ENCODE measurements around the gene NDEL1.

The NDEL1 gene

DNA sequence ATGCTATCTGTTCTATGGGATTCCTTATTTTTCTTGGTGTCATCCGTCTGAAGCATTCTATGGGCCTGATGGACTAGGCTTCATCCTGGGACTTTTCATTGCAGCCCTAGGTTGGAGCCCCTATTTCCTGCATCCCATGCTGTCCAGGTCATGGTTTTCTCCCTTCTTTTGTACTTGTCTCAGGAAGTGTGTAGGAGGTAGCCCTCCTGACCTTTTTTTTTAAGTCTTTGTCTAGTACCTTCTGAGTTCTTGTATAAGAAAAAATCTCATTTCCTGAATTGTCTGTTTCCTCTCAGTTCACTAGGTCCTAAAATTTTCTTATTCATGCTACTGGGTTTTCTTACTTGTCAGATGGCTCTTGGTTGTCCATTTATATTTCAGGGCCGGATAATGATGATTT lies 6.0 kb downstream of the NDEL1 start:
- H3K27me3 ChIP-seq (ENCODE audit: low read depth, low read length) = no peaks in the 10 kb centered on the region
- H3K4me1 ChIP-seq (ENCODE audit: low read length) = peaks cover 5% of the 10 kb centered on the region; the same call in 1 of the 2 replicates
- no peak overlapping the region for H2AFZ ChIP-seq (ENCODE audit: low read depth, low read length)
- TF ChIP-seq, protein P1, sequence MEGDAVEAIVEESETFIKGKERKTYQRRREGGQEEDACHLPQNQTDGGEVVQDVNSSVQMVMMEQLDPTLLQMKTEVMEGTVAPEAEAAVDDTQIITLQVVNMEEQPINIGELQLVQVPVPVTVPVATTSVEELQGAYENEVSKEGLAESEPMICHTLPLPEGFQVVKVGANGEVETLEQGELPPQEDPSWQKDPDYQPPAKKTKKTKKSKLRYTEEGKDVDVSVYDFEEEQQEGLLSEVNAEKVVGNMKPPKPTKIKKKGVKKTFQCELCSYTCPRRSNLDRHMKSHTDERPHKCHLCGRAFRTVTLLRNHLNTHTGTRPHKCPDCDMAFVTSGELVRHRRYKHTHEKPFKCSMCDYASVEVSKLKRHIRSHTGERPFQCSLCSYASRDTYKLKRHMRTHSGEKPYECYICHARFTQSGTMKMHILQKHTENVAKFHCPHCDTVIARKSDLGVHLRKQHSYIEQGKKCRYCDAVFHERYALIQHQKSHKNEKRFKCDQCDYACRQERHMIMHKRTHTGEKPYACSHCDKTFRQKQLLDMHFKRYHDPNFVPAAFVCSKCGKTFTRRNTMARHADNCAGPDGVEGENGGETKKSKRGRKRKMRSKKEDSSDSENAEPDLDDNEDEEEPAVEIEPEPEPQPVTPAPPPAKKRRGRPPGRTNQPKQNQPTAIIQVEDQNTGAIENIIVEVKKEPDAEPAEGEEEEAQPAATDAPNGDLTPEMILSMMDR (IDR thresholded peaks at IDR 0.05; ENCODE audit: low read depth, low read length) = no peak
- no peak for TF ChIP-seq EZH2phosphoT487 (IDR thresholded peaks at IDR 0.05; ENCODE audit: low read depth)
- H3K9ac ChIP-seq (ENCODE audit: low read length) = no peak overlapping the region
- no peak overlapping the region for H3K4me3 ChIP-seq (ENCODE audit: low read length)
- H3K27ac ChIP-seq (ENCODE audit: low read length) = no peak overlapping the region
- H3K36me3 ChIP-seq (replicated peaks; ENCODE audit: low read depth, low read length) = peaks cover 5% of the 10 kb centered on the region
- H4K20me1 ChIP-seq (ENCODE audit: insufficient read depth, low read length) = peaks cover 32% of the 10 kb centered on the region
- peaks cover 54% of the 10 kb centered on the region for H3K79me2 ChIP-seq (ENCODE audit: low read length)
- no peaks in the 10 kb centered on the region for H3K9me3 ChIP-seq (ENCODE audit: insufficient read depth, low read length)
- H3K4me2 ChIP-seq (ENCODE audit: low read length) = no peak overlapping the region

DNA sequence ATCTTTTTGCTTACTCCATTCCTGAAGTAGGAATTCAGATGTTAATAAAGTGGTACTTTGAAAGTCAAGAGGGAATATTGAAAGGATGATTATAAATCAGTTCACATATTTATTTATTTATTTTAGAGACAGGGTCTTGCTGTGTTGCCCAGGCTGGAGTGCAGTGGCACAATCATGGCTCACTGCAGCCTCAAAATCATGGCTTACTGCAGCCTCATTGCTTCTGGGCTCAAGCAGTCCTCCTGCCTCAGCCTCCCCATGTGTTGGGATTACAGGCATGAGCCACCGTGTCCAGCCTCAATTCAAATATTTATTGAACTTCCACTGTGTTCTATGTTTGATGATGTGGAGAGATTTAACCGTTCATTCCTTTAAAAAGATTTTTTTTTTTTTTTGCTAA lies 6.6 kb downstream of the NDEL1 start:
- Histone ChIP-seq H3K79me2 (ENCODE audit: low read length) (peaks cover 48% of the 10 kb centered on the region), H3K4me1 (ENCODE audit: low read length) (peaks cover 3% of the 10 kb centered on the region; the same call in 1 of the 2 replicates), H3K4me3 (ENCODE audit: low read length) (no peak overlapping the region), H3K27ac (ENCODE audit: low read length) (no peak overlapping the region), H3K9me3 (ENCODE audit: insufficient read depth, low read length) (no peaks in the 10 kb centered on the region), H3K36me3 (replicated peaks; ENCODE audit: low read depth, low read length) (peaks cover 5% of the 10 kb centered on the region), H3K9ac (ENCODE audit: low read length) (no peak overlapping the region), H3K4me2 (ENCODE audit: low read length) (no peak overlapping the region), H4K20me1 (ENCODE audit: insufficient read depth, low read length) (peaks cover 30% of the 10 kb centered on the region), H3K27me3 (ENCODE audit: low read depth, low read length) (no peaks in the 10 kb centered on the region), H2AFZ (ENCODE audit: low read depth, low read length) (no peak overlapping the region)
- no peak for TF ChIP-seq EZH2phosphoT487 (IDR thresholded peaks at IDR 0.05; ENCODE audit: low read depth)
- TF ChIP-seq, protein P1 (IDR thresholded peaks at IDR 0.05; ENCODE audit: low read depth, low read length) = no peak

DNA sequence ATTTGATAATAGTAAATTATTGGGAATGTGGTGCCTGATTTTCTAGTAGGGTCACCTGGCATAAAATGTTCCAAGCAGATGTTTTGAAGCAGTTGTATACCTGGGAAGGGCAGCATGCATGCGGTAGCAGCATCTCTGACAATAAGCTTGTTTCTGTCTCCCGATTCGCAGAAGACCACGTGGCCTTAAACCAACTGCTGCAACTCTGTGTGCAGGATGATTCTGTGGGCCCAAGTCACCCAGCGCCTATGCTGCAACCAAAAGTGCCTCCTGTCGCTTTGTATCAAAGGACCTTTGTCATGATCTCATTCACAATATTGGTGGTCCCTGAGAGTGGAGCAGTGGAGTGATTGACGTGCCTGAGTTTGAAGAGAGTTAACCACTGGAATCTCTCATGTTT lies 8.1 kb downstream of the NDEL1 start:
- H3K27ac ChIP-seq (ENCODE audit: low read length) = no peak overlapping the region
- H2AFZ ChIP-seq (ENCODE audit: low read depth, low read length) = no peak overlapping the region
- H3K9me3 ChIP-seq (ENCODE audit: insufficient read depth, low read length) = no peaks in the 10 kb centered on the region
- TF ChIP-seq, protein P1 (IDR thresholded peaks at IDR 0.05; ENCODE audit: low read depth, low read length) = no peak
- TF ChIP-seq EZH2phosphoT487 (IDR thresholded peaks at IDR 0.05; ENCODE audit: low read depth) = no peak
- no peak overlapping the region for H3K4me2 ChIP-seq (ENCODE audit: low read length)
- no peak overlapping the region for H3K4me3 ChIP-seq (ENCODE audit: low read length)
- H3K9ac ChIP-seq (ENCODE audit: low read length) = no peak overlapping the region
- H3K27me3 ChIP-seq (ENCODE audit: low read depth, low read length) = no peaks in the 10 kb centered on the region
- H3K4me1 ChIP-seq (ENCODE audit: low read length) = no peaks in the 10 kb centered on the region
- H4K20me1 ChIP-seq (ENCODE audit: insufficient read depth, low read length) = peaks cover 26% of the 10 kb centered on the region
- H3K79me2 ChIP-seq (ENCODE audit: low read length) = peaks cover 33% of the 10 kb centered on the region
- peaks cover 5% of the 10 kb centered on the region for H3K36me3 ChIP-seq (replicated peaks; ENCODE audit: low read depth, low read length)

DNA sequence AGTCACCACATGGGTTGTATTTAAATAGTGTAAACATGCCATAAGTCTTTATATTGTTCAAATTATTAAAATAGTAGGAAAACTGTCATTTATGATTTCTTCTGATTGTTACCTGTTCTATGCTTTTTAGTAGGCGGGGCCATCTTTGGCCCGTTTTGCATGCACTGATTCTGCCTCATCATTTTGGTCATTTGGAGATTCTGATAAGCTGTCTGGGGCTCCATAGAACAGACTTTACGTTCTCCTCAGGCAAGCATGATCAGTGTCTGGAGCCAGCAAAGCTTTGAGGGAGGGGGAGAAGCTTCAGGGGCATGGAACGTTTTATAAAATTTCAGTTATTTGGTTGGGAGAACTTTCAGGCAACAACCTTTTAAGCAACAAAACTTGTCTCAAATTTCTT lies 8.8 kb downstream of the NDEL1 start:
- H3K4me1 ChIP-seq (ENCODE audit: low read length) = no peaks in the 10 kb centered on the region
- H3K79me2 ChIP-seq (ENCODE audit: low read length) = peaks cover 28% of the 10 kb centered on the region
- no peaks in the 10 kb centered on the region for H3K27me3 ChIP-seq (ENCODE audit: low read depth, low read length)
- H3K9ac ChIP-seq (ENCODE audit: low read length) = no peak overlapping the region
- TF ChIP-seq, protein P1 (IDR thresholded peaks at IDR 0.05; ENCODE audit: low read depth, low read length) = no peak
- no peak for TF ChIP-seq EZH2phosphoT487 (IDR thresholded peaks at IDR 0.05; ENCODE audit: low read depth)
- H3K4me2 ChIP-seq (ENCODE audit: low read length) = no peak overlapping the region
- no peak overlapping the region for H2AFZ ChIP-seq (ENCODE audit: low read depth, low read length)
- H3K27ac ChIP-seq (ENCODE audit: low read length) = no peak overlapping the region
- H3K9me3 ChIP-seq (ENCODE audit: insufficient read depth, low read length) = no peaks in the 10 kb centered on the region
- peaks cover 26% of the 10 kb centered on the region for H4K20me1 ChIP-seq (ENCODE audit: insufficient read depth, low read length)
- H3K36me3 ChIP-seq (replicated peaks; ENCODE audit: low read depth, low read length) = peaks cover 7% of the 10 kb centered on the region
- H3K4me3 ChIP-seq (ENCODE audit: low read length) = no peak overlapping the region
